ENCODE data around the gene NRXN3.

The NRXN3 gene

DNA sequence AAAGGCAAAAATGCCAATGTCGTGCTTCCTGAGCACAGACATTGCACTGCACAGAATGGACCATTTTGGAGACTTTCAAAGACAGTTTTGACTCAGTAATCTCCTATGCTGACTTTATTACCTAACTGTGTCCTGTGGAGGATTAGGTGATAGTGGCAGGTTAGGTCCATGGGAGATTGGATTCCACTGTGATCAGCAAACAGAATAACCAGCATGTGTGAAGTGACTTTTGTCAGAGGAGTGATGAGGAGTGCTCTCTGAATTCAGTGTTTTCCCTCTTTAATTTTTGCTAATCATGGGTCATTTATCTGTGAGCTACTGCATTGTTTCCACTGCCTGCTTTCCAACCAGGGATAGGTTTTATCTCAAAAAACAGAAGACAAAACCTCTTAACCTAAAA lies 1378.7 kb downstream of the NRXN3 start:
- no peak overlapping the region for H3K9ac ChIP-seq (ENCODE audit: low read length)
- H3K4me3 ChIP-seq (ENCODE audit: low read length) = no peak overlapping the region
- H3K4me1 ChIP-seq (ENCODE audit: control insufficient read depth, insufficient read depth, low read length) = no peaks in the 10 kb centered on the region
- no peaks in the 10 kb centered on the region for H3K9me3 ChIP-seq (ENCODE audit: control insufficient read depth, low read length)
- H3K27me3 ChIP-seq (ENCODE audit: control insufficient read depth, insufficient read depth, low read length) = no peaks in the 10 kb centered on the region
- H3K36me3 ChIP-seq (ENCODE audit: control insufficient read depth, insufficient read depth, low read length) = no peaks in the 10 kb centered on the region

DNA sequence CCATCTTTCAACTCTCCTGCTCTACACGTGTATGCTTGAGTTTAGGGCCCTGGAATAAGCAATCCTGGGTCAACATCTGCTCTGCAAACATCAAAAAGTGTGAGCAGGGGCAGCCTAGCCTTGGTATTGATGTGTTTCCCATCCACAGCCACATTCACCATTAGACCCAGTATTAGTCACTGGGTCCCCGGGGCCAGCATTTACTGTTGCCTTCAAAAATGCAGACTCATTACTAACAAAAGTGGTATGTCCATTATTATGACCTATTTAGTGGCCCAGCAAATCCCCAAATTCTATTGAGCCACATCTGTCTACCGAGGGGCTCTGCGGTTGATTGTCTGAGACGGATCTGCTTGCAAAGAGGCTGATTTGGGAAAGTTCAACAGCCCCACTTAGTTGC lies 1379.3 kb downstream of the NRXN3 start:
- Histone ChIP-seq H3K9ac (ENCODE audit: low read length) (no peak overlapping the region), H3K36me3 (ENCODE audit: control insufficient read depth, insufficient read depth, low read length) (no peaks in the 10 kb centered on the region), H3K4me1 (ENCODE audit: control insufficient read depth, insufficient read depth, low read length) (no peaks in the 10 kb centered on the region), H3K4me3 (ENCODE audit: low read length) (no peak overlapping the region), H3K9me3 (ENCODE audit: control insufficient read depth, low read length) (no peaks in the 10 kb centered on the region), H3K27me3 (ENCODE audit: control insufficient read depth, insufficient read depth, low read length) (no peaks in the 10 kb centered on the region)

DNA sequence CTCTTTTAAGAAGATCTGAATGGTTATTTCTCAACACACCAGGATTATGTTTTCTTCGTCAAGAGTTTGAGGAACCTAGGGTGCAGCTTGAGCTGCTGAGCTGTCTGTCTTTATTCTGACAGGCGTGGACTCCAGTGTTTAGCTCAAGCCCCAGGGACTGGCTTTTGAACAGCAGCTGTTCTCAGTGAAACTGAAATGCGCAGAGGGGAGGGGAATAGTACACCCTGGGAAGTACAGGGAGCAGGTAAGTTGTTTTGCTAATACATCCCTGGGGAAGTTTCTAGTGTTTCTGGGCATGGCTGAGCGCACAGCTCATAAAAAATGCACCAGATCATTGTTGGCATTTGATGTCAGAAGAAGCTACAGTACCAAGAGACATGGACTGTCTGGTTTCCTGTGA lies 1381.3 kb downstream of the NRXN3 start:
- Histone ChIP-seq H3K4me3 (ENCODE audit: low read length) (no peak overlapping the region), H3K4me1 (ENCODE audit: control insufficient read depth, insufficient read depth, low read length) (no peaks in the 10 kb centered on the region), H3K9me3 (ENCODE audit: control insufficient read depth, low read length) (no peaks in the 10 kb centered on the region), H3K9ac (ENCODE audit: low read length) (no peak overlapping the region), H3K27me3 (ENCODE audit: control insufficient read depth, insufficient read depth, low read length) (no peaks in the 10 kb centered on the region), H3K36me3 (ENCODE audit: control insufficient read depth, insufficient read depth, low read length) (no peaks in the 10 kb centered on the region)

DNA sequence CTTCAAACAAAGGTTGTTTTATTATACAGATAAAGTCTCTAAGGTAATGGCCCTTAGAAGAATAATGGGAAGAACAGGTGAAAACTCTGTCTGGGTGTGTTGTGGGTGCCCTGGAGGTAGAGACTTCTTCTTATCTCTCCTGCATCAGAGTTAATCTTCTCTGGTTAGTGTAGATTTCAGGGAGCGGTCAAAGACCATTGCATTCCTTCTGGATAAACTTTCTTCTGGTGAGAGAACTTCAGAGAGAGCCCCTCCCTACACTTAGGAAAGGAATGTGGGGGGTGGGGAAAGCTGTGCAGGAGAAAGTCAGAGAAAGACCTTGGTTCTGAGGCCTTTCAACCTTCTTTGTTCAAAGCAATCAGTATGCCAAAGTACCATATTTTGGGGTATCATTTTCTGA lies 1382.6 kb downstream of the NRXN3 start:
- Histone ChIP-seq H3K9ac (ENCODE audit: low read length) (no peak overlapping the region), H3K4me3 (ENCODE audit: low read length) (no peak overlapping the region), H3K36me3 (ENCODE audit: control insufficient read depth, insufficient read depth, low read length) (no peaks in the 10 kb centered on the region), H3K9me3 (ENCODE audit: control insufficient read depth, low read length) (no peaks in the 10 kb centered on the region), H3K27me3 (ENCODE audit: control insufficient read depth, insufficient read depth, low read length) (no peaks in the 10 kb centered on the region), H3K4me1 (ENCODE audit: control insufficient read depth, insufficient read depth, low read length) (no peaks in the 10 kb centered on the region)

DNA sequence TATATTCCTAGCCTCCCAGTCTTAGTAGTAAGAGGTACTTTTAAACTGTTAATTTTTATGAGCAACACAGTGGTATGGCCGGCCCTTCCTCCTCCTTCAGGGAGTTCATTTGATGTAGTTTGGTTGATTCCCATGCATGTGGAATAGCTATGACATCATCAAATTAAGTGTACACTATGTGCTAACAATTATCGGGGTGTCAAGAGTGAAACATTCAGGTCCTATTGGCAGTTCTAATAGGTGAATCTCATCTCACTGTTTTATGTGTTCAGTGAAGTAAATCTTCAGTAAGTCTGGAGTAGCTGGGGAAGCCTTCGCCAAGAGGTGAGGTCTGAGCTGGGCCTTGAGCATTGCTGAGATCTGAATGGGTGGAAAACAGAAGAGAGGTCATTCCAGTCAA lies 1384.6 kb downstream of the NRXN3 start:
- no peak overlapping the region for H3K9ac ChIP-seq (ENCODE audit: low read length)
- H3K4me1 ChIP-seq (ENCODE audit: control insufficient read depth, insufficient read depth, low read length) = no peaks in the 10 kb centered on the region
- no peaks in the 10 kb centered on the region for H3K27me3 ChIP-seq (ENCODE audit: control insufficient read depth, insufficient read depth, low read length)
- H3K36me3 ChIP-seq (ENCODE audit: control insufficient read depth, insufficient read depth, low read length) = no peaks in the 10 kb centered on the region
- no peak overlapping the region for H3K4me3 ChIP-seq (ENCODE audit: low read length)
- H3K9me3 ChIP-seq (ENCODE audit: control insufficient read depth, low read length) = no peaks in the 10 kb centered on the region

DNA sequence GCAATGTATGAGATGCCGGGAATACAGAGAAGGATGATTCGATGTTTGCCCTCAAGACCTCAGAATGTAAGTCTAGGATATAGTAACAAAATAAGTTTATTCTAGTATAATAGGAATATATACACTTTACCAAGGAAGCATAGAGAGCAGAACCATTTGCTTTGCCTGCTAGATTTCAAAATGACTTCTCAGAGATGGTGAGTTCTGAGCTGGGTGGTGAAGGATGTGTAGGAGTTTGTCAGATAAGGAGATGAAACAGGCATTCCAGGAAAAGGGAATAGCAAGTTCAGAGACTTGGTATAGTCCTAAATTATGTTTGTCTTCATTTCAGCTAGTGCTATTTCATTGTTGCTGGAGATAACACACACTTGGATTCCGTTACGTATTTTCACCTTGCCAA lies 1385.3 kb downstream of the NRXN3 start:
- no peaks in the 10 kb centered on the region for H3K36me3 ChIP-seq (ENCODE audit: control insufficient read depth, insufficient read depth, low read length)
- no peaks in the 10 kb centered on the region for H3K27me3 ChIP-seq (ENCODE audit: control insufficient read depth, insufficient read depth, low read length)
- H3K4me3 ChIP-seq (ENCODE audit: low read length) = no peak overlapping the region
- H3K9ac ChIP-seq (ENCODE audit: low read length) = no peak overlapping the region
- no peaks in the 10 kb centered on the region for H3K4me1 ChIP-seq (ENCODE audit: control insufficient read depth, insufficient read depth, low read length)
- no peaks in the 10 kb centered on the region for H3K9me3 ChIP-seq (ENCODE audit: control insufficient read depth, low read length)

DNA sequence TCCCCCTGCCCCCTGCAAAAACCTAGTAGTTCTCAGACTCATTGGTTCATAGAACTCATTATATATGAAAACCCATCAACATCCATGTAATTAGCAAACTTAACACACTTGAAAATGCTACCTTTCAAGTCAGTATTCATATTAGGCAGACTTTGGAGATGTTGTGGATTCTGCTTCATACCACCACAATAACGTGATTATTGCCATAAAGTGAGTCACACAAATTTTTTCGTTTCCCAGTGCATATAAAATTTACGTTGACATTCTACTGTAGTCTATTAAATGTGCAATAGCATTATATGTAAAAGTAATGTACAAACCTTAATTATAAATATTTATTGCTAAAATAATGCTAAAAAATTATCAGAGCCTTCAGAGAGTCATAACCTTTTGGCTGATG lies 1387.1 kb downstream of the NRXN3 start:
- Histone ChIP-seq H3K9me3 (ENCODE audit: control insufficient read depth, low read length) (no peaks in the 10 kb centered on the region), H3K4me1 (ENCODE audit: control insufficient read depth, insufficient read depth, low read length) (no peaks in the 10 kb centered on the region), H3K36me3 (ENCODE audit: control insufficient read depth, insufficient read depth, low read length) (no peaks in the 10 kb centered on the region), H3K9ac (ENCODE audit: low read length) (no peak overlapping the region), H3K4me3 (ENCODE audit: low read length) (no peak overlapping the region), H3K27me3 (ENCODE audit: control insufficient read depth, insufficient read depth, low read length) (no peaks in the 10 kb centered on the region)

DNA sequence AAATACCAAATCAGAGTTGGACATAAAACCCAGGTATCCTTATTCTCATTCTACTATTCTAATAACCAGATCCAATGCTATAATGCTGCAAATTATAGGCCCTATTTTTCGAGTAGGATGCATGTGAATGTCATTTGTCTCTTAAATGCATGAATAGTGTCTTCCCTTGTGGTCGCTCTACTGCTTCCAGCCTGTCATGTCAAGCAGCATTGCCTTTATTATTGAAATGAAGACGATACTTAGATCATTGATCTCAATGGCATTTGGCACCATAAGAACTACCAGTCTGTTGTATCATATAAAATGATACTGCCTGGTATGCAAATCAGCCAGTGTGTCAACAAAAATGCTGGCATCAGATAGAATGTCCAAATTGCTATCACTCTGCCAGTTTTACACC lies 1392.0 kb downstream of the NRXN3 start:
- H3K27me3 ChIP-seq (ENCODE audit: control insufficient read depth, insufficient read depth, low read length) = no peaks in the 10 kb centered on the region
- no peaks in the 10 kb centered on the region for H3K9me3 ChIP-seq (ENCODE audit: control insufficient read depth, low read length)
- H3K36me3 ChIP-seq (ENCODE audit: control insufficient read depth, insufficient read depth, low read length) = no peaks in the 10 kb centered on the region
- no peak overlapping the region for H3K9ac ChIP-seq (ENCODE audit: low read length)
- no peak overlapping the region for H3K4me3 ChIP-seq (ENCODE audit: low read length)
- H3K4me1 ChIP-seq (ENCODE audit: control insufficient read depth, insufficient read depth, low read length) = no peaks in the 10 kb centered on the region

DNA sequence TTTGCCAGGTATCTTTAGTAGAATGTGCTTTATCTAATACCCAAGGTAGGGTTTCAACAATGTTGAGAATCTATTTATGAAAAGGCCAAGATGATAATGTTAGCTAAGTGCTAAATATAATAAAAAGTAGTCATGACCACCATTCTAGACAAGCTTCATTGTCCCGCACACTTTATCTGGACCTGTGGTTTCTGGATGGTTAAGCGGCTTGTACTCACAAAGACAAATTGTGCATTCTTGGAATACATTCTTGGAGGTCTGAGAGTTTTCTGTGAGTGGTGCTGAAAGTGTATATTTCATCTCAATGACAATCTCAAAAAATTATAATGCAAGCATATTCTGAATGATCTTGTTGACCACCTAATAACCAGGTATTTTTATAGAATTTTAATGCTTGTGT lies 1394.2 kb downstream of the NRXN3 start:
- Histone ChIP-seq H3K9me3 (ENCODE audit: control insufficient read depth, low read length) (no peaks in the 10 kb centered on the region), H3K9ac (ENCODE audit: low read length) (no peak overlapping the region), H3K36me3 (ENCODE audit: control insufficient read depth, insufficient read depth, low read length) (no peaks in the 10 kb centered on the region), H3K27me3 (ENCODE audit: control insufficient read depth, insufficient read depth, low read length) (no peaks in the 10 kb centered on the region), H3K4me3 (ENCODE audit: low read length) (no peak overlapping the region), H3K4me1 (ENCODE audit: control insufficient read depth, insufficient read depth, low read length) (no peaks in the 10 kb centered on the region)

DNA sequence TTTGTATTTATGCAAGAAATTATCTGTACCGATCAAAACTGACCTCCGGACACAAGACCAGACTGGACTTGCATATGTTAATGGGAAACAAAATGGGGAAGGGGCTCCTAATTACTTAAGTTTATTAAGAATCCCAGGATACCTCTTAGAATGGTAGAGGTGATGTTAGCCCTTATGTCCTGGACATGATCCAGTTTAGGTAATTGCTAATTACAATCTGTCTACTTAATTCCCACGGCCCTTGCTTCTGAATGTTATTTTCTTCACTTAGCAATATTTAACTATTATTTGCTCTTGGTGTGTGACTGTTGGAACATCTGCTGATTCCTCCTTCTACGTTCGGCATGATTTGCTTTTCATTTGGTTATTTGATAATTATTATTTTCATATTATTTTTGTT lies 1397.1 kb downstream of the NRXN3 start:
- Histone ChIP-seq H3K36me3 (ENCODE audit: control insufficient read depth, insufficient read depth, low read length) (no peaks in the 10 kb centered on the region), H3K9me3 (ENCODE audit: control insufficient read depth, low read length) (no peaks in the 10 kb centered on the region), H3K27me3 (ENCODE audit: control insufficient read depth, insufficient read depth, low read length) (no peaks in the 10 kb centered on the region), H3K4me1 (ENCODE audit: control insufficient read depth, insufficient read depth, low read length) (no peaks in the 10 kb centered on the region), H3K4me3 (ENCODE audit: low read length) (no peak overlapping the region), H3K9ac (ENCODE audit: low read length) (no peak overlapping the region)

DNA sequence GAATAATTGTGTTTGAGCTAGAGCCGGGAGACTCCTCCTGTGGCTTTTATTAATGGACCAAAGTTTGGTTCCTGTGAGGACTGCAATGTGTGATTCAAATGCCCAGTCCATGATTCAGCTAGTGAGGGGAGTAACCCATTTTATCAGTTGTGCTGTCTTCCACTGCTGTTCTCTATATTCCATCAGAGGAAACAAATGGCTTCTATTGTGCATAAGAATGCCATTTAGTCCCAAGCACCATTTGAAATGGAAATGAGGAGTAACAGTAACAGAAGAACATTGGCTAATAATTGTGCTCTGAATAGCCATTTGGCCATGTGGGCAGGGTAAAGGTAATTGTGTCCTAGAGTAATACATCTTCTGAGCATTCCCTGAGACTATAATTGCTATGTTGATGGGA lies 1398.4 kb downstream of the NRXN3 start:
- H3K36me3 ChIP-seq (ENCODE audit: control insufficient read depth, insufficient read depth, low read length) = no peaks in the 10 kb centered on the region
- no peaks in the 10 kb centered on the region for H3K9me3 ChIP-seq (ENCODE audit: control insufficient read depth, low read length)
- H3K4me3 ChIP-seq (ENCODE audit: low read length) = no peak overlapping the region
- H3K27me3 ChIP-seq (ENCODE audit: control insufficient read depth, insufficient read depth, low read length) = no peaks in the 10 kb centered on the region
- H3K4me1 ChIP-seq (ENCODE audit: control insufficient read depth, insufficient read depth, low read length) = no peaks in the 10 kb centered on the region
- no peak overlapping the region for H3K9ac ChIP-seq (ENCODE audit: low read length)

DNA sequence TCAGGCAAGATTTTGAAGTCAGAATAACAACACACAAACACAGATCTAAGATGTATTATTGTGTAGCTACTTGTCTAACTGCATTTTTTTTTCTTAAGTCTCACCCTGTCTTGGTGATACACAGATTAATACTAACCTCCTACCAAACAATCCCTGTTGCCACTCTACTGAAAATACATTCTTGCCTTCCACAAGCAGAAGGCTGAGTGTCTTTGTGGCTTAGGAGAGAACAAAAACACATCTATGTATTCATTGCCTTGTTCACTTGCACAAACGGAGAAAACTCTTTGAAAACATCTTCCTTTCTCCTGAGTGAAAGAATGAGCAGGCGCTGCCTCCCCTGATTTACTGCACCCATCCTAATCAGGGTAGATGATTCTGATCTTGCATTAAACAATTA lies 1398.9 kb downstream of the NRXN3 start:
- no peaks in the 10 kb centered on the region for H3K4me1 ChIP-seq (ENCODE audit: control insufficient read depth, insufficient read depth, low read length)
- H3K4me3 ChIP-seq (ENCODE audit: low read length) = no peak overlapping the region
- no peaks in the 10 kb centered on the region for H3K36me3 ChIP-seq (ENCODE audit: control insufficient read depth, insufficient read depth, low read length)
- no peaks in the 10 kb centered on the region for H3K9me3 ChIP-seq (ENCODE audit: control insufficient read depth, low read length)
- H3K27me3 ChIP-seq (ENCODE audit: control insufficient read depth, insufficient read depth, low read length) = no peaks in the 10 kb centered on the region
- no peak overlapping the region for H3K9ac ChIP-seq (ENCODE audit: low read length)

DNA sequence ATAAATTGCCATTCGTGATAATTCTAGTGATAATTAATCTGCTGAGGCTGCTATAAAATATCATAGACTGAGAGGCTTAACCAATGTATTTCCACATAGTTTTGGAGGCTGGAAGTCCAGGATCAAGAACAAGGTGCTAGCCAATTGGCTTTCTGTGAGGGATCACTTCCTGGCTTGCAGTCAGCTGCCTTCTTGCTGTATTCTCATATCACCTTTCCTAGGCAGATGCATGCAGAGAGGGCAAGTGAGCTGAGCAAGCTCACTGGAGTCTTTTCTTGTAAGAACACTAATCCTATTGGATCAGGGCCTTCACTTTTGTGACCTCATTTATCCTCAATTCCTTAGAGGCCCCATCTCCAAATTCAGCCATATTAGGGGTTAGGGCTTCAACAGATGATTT lies 1400.5 kb downstream of the NRXN3 start:
- Histone ChIP-seq H3K4me3 (ENCODE audit: low read length) (no peak overlapping the region), H3K36me3 (ENCODE audit: control insufficient read depth, insufficient read depth, low read length) (no peaks in the 10 kb centered on the region), H3K4me1 (ENCODE audit: control insufficient read depth, insufficient read depth, low read length) (no peaks in the 10 kb centered on the region), H3K27me3 (ENCODE audit: control insufficient read depth, insufficient read depth, low read length) (no peaks in the 10 kb centered on the region), H3K9me3 (ENCODE audit: control insufficient read depth, low read length) (no peaks in the 10 kb centered on the region), H3K9ac (ENCODE audit: low read length) (no peak overlapping the region)

All from mucosa of stomach (tissue), 1 donor.